ENCODE results near the gene SLC26A11.
"Not testable (repeated sequence)": the region's sequence is repeated elsewhere in the genome, so short reads cannot be mapped to it uniquely, and the experiment has no call there.

Gene SLC26A11

GRCh38 chr17:80299350-80300100 is 79.3 kb downstream of the SLC26A11 start:
- DNase-seq (ENCODE audit: low read depth in 3 of 3, low spot score in 1 of 3) = not testable (repeated sequence)

GRCh38 chr17:80300756-80301155 is 80.5 kb downstream of the SLC26A11 start:
- DNase-seq (ENCODE audit: low read depth in 3 of 3, low spot score in 1 of 3) = not testable (repeated sequence)
